GM19463 (cell line): ENCODE measurements around the gene BTG2.
"Not testable (repeated sequence)": the region's sequence is repeated elsewhere in the genome, so short reads cannot be mapped to it uniquely, and the experiment has no call there.

Experiments
- ATAC-seq: cut with Tn5 transposase; IDR thresholded peaks from one replicate; pipeline ENCODE4 v1.9.1; 2021; ENCODE audit warnings: mild to moderate bottlenecking, moderate library complexity; ENCODE audit not compliant: unreplicated experiment

The BTG2 gene

DNA sequence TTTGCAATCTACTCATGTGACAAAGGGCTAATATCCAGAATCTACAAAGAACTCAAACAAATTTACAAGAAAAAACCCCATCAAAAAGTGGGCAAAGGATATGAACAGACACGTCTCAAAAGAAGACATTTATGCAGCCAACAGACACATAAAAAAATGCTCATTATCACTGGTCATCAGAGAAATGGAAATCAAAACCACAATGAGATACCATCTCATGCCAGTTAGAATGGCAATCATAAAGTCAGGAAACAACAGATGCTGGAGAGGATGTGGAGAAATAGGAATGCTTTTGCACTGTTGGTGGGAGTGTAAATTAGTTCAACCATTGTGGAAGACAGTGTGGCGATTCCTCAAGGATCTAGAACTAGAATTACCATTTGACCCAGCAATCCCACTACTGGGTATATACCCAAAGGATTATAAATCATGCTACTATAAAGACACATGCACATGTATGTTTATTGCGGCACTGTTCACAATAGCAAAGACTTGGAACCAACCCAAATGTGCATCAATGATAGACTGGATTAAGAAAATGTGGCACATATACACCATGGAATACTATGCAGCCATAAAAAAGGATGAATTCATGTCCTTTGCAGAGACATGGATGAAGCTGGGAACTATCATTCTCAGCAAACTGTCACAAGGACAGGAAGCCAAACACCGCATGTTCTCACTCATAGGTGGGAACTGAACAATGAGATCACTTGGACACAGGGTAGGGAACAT is 8.9 kb downstream of the BTG2 start:
- ATAC-seq = not testable (repeated sequence)

DNA sequence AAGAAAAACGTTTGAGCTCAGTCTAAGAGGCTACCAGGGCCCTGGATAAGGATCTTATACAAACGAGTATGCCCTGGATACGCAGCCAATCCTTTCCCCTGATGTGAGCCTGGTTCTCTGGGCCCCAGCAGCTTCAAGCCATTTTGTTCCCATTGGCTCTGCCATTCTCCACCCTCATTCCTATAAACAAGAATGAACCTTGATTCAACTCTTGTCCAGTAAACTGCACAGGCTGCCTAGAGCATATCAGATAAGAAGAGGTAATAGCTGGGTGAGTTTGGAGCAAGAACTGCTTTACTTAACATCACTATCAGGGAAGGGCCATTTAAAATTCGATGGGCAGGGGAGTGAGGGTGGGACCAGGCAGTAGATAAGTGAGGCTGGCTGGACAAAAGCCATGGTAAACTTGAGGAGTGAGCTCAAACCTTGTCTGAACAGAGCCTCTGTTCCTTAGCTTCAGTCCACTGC is 11.3 kb downstream of the BTG2 start:
- ATAC-seq = no peak

DNA sequence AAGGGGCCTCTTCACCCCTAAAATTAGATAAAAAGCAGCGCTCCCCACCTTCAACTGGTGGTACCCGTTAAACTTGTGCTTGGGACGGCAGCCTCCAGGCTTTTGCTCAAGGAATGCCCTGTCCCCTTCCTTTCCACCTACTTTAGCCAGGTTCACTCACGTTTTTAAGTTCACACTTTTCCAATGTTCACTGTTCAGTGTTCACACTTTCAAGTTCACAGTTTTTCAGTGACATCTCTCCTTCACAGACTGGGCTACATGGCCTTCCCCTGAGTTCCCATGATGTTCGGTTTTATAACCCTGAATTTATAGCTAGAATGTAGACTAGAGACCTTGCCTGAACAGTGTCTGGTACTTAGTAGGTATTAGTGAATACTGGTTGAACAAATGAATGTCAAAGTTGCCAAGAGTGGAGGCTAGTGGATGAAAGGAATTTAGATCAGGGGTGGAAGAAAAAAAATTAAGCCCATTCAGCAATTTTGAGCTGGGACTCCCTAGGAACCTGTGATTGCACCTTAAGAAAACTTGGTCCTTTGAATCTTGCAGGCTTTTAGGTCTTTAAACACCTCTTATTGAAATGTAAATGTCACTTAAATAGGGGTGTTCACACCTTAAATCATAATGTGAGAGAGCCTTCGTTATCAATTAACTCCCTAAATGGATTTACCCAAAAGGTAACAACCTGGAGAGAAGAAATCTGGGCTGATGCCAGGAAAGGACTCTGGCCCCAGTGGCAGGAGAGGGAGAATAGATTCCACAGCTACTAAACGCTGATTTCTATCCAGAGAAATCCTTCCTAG is 12.3 kb downstream of the BTG2 start:
- no peak for ATAC-seq

DNA sequence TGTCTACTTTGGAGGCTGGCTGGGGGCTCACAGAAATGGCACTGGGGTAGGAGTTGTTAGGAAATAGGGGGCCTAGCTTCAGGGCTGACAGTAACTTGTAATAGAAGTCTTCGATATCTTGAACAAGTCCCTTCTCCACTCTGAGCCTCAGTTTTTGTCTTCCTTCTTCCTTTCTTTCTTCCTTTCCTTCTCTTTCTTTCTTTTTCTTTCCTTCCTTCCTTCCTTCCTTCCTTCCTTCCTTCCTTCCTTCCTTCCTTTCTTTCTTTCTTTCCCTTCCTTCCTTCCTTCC is 12.9 kb downstream of the BTG2 start:
- no peak for ATAC-seq

DNA sequence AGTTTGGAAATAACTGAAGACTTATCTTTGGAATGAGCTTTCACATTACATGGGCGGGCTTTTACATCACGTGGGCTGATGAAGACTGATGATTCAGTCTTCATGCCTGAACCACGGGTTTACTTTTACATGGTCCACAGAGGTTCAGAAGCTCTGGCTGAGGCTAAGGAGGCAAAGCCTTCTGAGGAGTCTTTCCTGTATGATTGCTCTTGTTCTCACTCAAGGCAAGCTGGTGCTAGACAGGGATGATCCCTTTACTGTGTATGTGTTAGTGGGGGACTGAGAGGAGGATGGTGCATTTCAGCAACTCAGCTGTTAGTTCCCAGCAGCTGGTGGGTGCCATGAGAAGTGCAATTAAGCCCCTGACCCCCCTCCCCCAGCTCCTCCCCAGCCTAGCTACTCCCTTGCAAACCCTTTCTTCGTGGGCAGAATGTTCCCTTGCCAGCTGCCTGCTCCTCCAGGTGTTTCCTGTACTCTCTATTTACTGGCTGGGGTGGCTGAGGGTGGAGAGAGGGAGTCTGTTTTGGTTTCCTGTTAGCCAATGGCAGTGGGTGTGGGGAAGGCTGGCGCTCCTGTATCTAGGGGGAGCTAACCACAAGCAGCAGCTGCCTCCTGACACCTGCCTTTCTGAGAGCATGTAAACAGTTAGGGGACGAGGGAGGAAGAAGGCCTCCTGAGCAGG is 15.4 kb downstream of the BTG2 start:
- peak; percentile 62 for ATAC-seq

DNA sequence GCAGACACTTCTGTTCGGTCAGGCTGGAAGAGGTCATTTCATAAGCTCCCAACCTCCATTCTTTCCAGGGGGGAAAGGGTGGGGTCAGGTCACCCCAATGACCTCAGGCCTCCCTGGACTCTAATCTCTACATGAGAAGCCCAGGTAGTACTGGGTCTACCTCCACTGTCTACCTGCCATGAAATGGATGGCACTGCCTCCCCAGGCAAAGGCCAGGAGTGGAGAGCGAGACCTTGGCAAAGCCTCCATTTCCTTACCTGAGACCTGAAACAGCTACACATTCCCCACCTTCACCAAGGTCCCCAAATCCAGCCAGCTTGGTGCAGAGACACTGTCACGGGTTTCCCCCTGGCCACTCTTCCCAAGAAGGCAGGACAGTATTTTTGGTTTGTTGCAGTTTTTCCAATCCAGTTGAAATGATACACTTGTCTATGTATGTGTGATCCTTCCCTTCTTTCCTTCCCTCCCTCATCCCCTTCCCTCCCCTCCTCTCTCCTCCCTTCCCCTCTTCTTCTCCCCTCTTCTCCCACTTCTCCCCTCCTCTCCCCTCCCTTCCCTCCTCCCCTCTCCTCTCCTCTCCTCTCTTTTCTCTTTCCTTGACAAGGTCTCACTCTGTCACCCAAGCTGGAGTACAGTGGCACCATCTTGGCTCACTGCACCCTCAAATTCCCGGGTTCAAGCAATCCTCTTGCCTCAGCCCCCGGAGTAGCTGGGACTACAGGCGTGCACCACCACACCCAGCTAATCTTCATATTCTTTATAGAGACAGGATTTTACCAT is 16.1 kb downstream of the BTG2 start:
- ATAC-seq = no peak

DNA sequence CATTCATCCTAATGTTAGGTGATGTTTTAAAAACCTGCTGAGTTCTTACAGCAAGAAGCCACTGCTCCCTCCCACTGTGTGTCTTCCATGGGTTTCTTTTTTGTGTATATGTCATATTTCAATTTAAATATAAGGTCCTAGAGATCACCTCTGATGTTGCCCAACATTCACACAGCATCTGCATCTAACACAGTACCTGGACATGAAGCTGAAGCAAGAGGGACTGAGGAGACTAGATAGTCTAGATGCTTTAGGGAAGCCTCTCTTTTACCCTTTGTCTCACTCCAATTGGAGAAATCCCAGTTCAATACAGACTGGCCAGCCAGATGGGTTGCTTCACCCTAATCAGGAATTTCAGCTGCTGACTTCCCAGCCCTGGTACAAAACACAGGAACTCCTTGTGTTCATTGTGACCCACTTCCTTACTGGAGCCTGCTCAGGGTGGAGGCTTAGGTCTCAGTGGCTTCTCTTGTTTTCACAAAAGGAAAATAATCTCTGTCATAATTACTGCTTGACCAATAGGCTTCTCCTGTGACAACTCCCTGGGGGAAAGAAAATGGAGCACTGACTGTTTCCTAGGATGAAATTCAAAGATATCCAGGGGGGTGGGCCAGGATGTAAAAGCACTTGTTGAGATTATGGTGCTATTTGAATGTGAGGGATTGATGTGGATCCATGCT is 17.3 kb downstream of the BTG2 start:
- ATAC-seq = no peak

DNA sequence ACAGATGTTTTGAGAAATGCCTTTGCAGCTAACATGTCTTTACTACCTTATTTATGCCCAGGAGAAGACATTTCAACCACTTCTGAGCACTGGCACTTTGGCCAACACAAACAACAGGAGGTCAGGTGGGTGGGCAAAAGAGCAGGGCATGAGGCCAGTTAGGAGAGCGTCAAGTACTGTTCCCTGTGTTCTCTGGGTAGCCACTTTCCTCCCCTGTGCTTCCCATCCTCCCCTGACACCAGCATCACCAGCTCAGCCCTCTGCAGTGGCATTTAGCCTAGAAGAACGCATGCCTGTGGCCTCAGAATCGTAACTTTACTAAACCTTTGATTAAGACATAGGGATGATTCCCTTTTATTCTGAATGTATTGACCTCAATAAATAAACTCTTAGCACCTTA is 18.3 kb downstream of the BTG2 start:
- ATAC-seq = no peak

DNA sequence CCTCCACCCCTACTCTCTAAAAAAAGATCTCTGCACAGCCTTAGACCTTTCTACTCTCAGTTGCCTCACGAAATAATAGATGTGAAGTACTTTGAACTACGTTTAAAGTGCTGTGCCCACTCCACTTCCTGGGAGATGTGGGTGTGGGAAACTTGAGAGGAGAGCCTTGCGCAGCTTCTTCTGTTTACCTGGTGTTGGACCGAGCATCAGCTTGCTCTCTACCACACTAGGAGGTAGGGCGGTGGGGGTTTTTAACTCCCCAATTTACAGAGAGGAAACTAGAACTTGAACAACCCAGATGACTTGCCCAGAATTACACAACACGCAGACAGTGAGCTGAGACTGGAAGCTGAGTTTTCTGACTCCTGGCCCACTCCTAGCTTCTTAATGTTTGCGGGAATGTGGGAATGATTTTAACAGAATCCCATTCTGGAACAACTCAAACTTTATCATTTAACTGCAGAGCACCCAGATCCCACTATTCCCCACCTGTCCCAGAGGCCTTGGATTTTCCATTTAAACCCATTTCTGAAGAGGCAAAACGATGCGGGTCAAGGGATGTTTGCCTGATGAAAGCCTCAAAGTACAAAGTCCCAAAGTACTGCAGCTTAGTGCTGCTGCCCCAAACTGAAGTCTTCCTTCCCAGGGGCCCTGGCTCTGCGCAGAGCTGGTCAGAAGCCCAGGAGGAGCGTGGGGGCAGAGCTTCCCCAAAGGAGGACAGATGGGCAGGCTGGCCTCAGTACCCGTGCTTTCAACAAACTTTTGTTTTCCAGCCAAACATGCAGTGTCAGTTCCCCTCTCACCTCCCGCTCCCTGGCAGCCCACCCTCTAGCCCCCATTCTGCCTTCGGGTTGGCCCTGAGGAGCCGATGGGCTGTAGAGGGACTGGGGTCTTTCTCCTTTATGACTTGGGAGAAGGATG is 19.0 kb downstream of the BTG2 start:
- no peak for ATAC-seq

DNA sequence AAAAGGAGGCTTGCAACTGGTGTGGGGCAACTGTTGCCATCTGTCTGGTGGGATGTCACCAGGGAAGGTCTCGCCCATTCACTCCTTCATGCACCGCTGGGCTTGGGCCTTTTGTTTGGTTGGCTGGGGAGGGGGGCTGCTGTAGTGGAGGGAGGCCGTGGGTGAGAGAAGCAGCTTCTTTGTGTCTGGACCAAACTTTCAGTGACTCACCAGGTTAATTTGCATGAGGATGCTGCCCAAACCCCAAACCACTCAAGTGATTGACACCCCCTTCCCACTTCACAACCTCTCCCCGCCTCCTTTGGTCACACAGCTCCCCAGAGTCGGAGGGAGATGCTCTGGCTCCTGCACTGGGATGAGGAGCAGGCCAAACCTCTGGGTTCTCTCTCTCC is 19.7 kb downstream of the BTG2 start:
- no peak for ATAC-seq

DNA sequence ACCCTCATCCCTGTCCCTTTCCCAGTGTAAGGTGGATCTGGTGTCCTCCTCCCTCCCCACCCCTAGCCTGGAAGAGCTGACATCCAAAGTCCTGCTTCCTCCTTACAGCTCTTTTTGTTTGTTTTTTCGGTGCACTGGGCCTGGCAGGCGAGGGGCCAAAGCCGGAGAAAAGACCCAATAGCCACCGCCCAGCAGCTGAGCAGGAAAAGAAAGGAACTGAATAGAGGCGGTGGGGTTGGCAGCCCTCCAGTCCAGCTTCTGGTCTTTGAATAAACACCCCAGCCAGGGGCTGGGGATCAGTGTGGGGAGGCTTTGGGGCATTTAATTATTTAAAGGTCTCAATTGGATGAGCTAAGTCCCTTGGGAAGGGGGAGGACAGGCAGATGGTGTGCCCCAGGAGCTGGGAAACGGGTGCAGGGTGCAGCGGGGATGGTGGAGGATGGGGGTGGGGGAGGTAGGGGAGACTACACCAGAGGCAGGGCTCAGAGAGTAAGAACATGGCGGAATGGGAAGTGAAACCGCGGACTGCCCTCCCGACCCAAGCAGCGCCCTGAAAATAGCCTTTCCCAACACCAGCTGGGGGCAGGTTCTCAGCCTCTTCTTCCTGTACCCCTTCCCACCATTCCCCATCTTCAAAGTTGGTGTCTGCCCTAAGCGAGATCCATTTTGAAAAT is 20.2 kb downstream of the BTG2 start:
- ATAC-seq = no peak

DNA sequence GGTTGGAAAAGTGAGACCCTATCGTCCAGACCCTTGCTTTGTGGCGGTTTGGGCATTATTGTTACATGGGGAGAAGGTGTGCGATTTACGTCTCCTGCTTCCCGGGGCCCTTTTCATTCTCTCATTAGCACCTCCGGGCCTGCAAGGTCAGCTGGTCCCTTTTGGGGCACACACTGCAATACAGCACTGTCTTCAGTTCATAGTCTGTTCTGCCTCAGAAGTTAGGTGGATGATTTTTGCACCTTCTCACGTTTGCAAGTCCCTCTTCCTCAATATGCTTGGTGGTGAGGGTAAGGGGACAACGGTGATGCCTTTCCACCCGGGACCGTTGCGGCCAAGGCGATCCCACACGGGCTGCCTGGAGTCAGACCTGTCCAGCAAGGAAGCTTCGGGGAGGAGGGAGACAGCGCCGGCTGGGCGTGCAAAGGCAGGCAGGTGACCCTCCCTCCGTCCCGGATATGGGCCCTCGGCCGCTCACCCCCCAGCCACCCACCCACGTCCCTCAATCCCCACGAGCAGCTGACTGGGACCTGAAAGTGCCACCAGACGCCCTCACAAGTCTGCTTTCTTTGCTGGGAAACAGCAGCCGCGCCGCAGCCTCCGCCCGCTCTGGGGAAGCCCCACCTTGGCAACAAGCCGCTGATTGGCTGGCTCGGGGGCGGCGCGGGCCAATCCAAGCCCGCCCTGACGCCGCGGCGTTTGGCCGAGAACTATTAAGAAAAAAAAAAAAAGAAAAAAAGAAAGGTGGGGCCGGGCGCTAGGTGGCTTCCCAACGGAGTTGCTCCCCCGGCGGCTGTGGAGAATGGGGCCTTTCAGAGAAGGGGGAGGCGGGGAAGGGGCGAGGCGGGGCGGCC is 21.7 kb downstream of the BTG2 start:
- peak; percentile 62 for ATAC-seq

DNA sequence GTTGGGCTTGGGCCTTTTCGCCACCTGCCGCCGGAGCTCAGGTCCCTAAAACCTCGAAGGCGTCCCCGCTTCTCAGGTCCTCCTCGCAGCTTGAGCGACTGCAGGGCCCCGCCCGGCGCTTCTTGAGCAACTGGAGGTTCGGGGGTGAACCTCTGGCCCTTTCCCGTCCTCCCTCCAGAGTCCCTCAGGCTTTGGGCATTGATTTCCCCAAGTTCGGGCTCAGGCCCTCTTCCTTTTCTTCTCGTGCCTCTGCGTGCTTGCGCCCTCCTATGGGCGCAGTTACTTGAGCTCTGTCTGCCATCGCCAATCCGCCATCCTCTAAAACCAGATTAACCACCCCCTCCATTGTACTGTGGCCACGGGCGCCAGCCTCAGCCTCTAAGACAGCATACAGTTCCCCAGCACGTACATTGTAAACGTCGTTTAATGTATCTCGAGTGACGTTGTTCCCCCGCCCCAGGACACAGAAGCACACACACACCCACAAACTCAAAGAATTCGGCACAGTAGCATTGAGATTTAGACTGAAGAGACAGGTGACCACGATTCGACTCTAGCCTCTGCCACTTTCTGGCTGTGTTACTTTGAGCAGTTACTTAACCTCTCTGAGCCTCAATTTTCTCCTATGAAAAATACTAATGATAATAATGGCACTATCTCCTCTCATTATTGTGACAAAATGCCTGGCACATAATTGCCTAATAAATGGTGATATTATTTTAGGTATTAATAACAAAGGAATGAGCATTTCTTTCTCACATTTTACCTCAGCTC is 22.6 kb downstream of the BTG2 start:
- peak; percentile 17 for ATAC-seq

DNA sequence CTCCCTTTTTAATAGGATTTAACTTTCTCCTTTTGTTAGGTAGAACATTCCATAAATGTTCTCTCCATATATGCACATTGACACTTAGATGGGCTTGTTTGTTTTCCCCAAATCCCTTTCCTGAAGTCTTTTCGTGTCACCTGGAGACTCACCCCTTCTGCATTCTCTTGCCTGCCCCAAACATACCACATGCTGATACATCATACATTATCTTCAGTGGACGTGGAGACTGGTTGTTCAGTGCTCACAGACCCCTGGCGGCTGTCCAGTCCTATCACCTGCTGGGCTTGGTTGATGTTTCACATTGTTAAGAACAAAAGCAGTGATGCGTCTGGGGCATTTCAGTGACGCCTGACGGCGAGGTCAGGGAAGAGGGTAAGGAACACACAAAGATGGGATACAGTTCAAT is 23.4 kb downstream of the BTG2 start:
- no peak for ATAC-seq

DNA sequence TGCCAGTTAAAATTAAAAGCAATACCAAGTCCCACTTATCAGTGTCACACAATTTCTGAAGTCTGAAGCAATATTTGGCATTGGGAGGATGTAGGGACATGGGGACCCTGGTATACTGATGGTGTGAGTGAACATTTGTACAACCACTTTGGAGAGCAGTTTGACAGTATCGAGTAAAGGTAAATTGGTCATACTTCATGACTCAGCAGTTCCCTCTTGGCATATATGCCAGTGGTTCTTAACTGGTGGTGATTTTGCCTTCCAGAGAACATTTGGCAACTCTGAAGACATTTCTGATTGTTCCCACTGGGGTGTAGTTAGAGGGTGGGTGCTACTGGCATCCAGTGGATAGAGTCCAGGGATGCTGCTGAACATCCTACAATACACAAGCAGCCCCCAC is 25.9 kb downstream of the BTG2 start:
- ATAC-seq = no peak

DNA sequence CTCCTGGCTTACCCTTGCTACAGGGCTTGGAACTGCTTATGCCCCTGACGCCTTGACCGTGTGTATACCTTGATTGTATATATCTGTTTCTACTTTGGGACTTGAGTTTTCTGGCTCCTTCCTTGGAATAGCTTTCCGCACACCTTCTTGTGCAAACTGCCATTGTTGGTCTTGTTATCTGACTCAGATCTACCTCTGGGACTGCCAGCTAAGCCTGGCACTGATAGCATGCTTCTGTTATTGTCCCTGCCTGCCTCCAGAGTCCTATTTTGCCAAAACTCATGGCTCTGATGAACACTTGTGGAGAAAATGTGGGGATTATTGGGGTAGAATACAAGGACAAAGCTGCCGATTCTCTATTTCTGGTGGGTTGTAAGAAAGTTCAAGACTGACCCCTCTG is 30.2 kb downstream of the BTG2 start:
- no peak for ATAC-seq

DNA sequence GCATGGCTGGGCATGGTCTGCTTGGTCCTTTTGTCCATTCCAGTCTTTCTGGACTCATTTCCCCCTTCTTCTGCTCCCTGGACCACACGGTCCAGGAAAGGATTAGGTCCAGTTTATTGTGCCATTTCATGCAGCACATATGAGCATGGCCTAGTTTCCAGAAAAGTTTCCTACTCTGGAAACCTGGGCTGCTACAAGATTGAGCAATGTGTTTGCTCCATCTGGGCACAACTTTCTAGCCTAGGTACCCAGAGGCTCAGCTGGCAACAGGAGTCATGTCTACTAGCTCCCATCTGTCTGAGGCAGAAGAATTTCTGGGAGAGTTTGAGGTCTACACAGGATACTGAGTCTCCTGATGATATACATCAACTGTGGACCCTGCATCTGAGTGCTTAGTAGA is 30.8 kb downstream of the BTG2 start:
- ATAC-seq = no peak
